HG02571 (cell line): Measurements from ENCODE around the gene GAPDH.
A peak's percentile ranks its signal among the peaks of the same experiment; 100 is the strongest.
"Not testable (repeated sequence)": the region's sequence is repeated elsewhere in the genome, so short reads cannot be mapped to it uniquely, and the experiment has no call there.

ENCODE experiments used
- ATAC-seq: cut with Tn5 transposase; IDR thresholded peaks from one replicate; pipeline ENCODE4 v1.9.1; 2021; ENCODE audit warnings: mild to moderate bottlenecking, moderate library complexity; ENCODE audit not compliant: unreplicated experiment

The GAPDH gene

DNA sequence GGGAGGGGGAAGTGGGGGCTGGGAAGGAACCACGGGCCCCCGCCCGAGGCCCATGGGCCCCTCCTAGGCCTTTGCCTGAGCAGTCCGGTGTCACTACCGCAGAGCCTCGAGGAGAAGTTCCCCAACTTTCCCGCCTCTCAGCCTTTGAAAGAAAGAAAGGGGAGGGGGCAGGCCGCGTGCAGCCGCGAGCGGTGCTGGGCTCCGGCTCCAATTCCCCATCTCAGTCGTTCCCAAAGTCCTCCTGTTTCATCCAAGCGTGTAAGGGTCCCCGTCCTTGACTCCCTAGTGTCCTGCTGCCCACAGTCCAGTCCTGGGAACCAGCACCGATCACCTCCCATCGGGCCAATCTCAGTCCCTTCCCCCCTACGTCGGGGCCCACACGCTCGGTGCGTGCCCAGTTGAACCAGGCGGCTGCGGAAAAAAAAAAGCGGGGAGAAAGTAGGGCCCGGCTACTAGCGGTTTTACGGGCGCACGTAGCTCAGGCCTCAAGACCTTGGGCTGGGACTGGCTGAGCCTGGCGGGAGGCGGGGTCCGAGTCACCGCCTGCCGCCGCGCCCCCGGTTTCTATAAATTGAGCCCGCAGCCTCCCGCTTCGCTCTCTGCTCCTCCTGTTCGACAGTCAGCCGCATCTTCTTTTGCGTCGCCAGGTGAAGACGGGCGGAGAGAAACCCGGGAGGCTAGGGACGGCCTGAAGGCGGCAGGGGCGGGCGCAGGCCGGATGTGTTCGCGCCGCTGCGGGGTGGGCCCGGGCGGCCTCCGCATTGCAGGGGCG is at the start of gene GAPDH:
GAPDH (plus strand) TSS at position 595 of the 772 bp plus-strand sequence. CDS start 316 bp downstream, outside the sequence.
- peak; percentile 58 for ATAC-seq

DNA sequence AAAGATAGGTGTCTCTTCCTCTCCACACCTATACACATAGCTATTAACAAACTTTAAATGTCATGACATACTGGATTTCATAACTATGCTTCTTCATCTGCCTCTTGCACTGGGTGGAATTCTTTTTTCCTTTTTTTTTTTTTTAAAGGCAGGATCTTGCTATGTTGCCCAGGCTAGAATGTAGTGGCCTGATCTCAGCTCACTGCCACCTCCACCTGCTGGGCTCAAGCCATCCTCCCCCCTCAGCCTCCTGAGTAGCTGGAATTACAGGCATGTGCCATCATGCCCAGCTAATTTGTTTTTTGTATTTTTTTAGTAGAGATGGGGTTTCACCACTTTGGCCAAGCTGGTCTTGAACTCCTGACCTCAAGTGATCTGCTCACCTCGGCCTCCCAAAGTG is 46.1 kb upstream of the GAPDH start:
- ATAC-seq = no peak

DNA sequence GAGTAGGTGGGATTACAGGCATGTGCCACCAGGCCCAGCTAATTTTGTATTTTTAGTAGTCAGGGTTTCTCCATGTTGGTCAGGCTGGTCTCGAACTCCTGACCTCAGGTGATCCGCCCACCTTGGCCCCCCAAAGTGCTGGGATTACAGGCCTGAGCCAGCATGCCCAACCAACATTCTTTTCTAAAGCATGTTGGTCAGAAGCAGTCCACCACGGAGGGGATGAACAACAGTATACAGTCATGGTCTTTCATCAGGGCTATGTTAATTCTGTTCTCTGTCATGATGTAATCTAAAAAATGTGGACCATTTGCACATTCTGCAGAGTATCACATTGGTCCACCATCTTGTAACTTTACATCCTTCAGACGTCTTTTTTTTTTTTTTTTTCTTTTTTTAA is 44.9 kb upstream of the GAPDH start:
- ATAC-seq = no peak

DNA sequence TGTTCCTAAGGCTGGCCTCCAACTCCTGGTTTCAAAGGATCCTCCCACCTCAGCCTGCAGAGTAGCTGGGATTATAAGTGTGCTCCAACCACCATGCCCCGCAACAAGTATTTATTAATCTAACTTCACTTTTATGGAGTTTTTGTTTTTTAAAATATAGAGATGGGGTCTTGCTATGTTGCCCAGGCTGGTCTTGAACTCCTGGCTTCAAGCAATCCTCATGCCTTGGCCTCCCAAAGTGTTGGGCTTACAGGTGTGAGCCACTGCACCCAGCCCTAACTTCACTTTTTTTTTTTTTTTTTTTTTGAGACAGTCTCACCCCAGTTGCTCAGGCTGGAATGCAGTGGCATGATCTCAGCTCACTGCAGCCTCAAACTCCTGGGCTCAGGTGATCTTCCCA is 43.6 kb upstream of the GAPDH start:
- ATAC-seq = not testable (repeated sequence)

DNA sequence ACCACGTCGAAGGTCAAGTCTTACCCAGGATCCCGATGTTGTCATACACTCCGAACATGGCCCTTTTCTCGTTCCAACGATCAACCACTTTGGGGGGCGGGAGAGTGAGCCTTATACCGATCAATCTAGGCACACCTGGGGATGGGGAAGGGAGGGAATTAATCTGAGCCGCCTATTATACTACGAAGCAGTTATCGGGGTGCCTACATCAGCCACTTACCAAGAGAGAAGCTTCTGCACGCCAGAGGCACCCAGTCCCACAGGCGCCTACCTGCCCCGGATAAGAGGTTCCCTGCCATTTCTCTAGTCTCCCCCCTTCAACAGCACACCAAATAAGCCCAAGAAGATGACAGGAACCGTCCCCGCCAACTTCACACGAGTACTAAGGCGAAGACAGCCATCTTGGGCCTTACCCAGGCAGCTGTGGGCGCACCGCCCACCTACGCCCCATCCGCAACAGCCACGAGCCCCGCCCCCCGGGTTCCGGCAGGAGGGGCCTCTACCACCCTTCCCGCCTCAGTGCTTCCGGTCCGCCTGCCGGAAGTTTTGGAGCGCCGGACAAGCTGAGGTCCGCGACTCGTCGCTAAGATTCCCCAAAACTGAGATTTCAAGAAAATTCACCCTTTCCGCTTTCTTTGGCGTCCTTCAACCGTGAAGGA is 41.4 kb upstream of the GAPDH start, which contains the start of gene MRPL51:
MRPL51 (minus strand) TSS at position 425 of the 659 bp plus-strand sequence; CDS start at position 299, 126 bp downstream.
- peak; percentile 65 for ATAC-seq

DNA sequence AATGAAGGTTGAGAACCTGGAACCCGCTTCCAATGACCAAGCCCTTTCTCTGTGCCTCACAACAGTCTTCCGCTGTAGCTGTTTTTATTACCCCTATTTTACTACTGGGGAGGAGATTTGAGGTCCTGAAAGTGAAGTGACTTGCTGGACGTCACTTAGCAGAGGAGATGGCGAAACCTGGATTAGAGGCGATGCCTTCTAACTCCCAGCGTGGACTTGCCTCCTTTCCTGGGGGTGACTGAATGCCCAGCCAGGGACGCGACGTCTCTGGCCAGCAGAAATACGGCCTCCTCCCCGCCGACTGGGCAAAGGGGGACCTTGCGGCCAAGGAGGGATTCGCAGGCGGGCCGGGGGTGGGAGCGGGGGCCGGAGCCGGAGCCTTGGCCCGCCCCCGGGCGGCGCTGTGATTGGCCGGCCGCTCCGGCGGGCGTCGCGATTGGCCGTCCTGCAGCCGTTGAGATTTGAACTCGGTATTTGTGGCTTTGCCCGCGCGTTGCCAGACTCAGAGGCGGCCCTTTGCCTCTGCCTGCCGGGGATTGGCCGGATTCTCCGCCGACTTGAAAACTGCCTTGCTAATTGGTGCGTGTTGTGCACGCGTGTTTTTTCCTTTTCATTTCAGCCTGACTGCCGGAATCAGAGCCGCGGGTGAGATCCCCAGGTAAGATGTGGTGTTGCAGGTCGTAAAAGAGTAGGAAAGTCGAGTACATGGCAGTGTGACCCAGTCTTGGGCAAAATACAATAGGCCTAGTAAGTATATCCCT is 40.6 kb upstream of the GAPDH start, which contains the start of gene NCAPD2:
NCAPD2 (plus strand) TSS at position 606 of the 761 bp plus-strand sequence. CDS start 997 bp downstream, outside the sequence.
- peak; percentile 86 for ATAC-seq

DNA sequence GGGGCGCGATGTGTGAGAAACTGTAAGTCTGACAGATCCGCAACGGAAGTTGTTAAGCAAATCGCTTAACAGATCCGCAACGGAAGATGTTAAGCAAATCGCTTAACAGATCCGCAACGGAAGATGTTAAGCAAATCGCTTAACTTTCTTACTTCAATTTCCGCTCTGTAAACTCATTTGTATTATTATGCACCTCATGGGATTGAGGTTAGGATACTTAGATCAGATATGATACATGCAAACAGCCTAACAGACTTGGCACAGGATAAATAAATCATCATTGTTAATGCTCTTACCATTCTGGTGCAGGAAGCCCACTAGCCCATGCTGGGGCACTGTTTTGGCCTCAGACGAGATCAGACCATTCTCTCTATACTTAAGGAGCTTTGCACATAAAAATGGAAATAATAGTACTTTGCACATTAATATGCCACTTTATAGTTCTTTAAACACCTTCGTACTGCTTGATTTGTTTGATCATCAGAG is 40.0 kb upstream of the GAPDH start:
- no peak for ATAC-seq

DNA sequence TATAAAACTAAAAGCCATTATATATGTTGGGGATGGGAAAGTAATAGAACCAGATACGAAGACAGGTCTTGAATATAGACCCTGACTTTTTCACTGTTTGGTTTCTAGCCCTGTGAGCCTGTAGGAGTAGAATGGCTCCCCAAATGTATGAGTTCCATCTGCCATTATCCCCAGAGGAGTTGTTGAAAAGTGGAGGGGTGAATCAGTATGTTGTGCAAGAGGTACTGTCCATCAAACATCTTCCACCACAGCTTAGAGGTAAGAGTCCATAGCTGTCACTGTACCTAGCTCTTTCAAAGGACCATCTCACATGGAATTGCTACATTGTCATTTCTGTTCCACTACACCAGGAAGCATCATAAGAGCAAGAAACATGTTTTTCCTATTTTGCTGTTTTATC is 39.3 kb upstream of the GAPDH start:
- no peak for ATAC-seq

DNA sequence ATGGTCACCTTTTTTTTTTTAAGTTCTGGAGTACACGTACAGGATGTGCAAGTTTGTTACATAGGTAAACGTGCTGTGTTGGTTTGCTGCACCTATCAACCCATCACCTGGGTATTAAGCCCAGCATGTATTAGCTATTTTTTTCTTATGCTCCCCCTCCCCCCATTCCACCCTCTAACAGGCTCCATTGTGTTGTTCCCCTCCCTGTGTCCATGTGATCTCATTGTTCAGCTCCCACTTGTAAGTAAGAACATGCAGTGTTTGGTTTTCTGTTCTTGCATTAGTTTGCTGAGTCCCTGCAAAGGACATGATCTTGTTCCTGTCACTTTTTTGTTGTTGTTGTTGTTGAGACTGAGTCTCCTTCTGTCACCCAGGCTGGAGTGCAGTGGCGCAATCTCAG is 37.0 kb upstream of the GAPDH start:
- ATAC-seq = not testable (repeated sequence)

DNA sequence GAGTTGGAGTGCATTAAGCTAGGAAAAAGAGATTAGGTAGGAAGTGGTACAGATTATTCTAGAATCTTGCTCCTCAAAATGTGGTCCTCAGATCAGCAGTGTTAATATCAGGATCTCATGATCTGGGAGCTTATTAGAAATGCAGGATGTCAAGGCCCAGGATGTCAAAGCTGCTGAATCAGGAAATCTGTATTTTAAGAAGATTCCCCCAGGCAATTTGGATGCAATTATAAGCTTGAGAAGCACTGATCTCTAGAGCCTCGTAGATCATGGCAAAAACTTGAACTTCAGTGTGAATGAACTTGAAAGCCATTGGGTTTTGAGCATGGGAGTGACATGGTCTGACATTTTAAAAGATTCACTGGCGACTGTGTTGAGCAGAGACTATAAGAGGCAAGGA is 33.9 kb upstream of the GAPDH start:
- ATAC-seq = no peak

DNA sequence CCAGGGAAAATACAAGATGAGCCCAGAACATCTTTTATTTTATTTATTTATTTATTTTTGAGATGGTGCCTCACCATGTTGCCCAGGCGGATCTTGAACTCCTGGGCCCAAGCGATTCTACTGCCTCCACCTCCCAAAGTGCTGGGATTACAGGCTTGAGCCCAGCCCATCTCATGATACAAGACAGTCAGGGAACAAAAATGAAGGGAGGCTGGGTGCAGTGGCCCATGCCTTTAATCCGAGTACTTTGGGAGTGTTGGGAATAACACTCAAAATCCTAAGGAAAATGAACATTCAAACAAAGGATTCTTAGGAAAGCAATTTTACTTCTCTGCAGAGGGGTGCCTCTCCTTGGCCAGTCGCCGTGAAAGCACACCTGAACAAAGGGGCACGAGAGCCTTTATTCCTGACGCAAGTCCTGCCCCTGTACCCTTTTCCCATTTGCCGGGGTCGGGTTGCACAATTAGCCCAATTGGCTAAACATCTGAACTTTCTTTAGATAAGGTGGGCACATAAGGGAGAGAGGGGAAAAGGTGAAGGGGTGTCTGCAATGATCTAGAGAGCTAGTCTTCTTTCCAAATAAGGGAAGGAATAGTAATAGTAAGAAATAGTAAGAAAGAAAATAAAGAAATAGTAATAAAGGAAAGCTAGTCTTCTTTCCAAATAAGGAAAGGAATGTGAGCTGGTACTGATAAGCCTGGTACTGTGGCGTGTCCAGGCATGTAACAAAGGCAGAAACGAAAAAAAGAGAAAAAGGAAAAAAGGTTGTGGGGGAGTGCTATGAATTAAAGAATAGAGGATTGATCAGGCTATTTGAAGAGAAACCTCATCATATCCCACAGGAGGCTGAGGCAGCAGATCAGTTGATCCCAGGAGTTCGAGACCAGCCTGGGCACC is 27.0 kb upstream of the GAPDH start:
- ATAC-seq = no peak

DNA sequence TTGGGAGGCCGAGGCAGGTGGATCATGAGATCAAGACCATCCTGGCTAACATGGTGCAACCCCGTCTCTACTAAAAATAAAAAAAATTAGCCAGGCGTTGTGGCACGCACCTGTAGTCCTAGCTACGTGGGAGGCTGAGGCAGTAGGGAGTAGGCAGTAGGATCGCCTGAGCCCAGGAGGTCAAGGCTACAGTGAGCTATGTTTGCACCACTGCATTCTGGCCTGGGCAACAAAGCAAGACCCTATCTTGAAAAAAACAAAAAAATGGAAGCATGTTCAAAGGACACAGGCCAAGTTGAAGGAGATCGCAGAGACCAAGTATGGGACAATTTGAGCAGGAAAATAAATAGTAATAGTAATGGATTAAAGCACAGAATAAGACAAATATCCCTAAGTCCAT is 26.2 kb upstream of the GAPDH start:
- no peak for ATAC-seq

DNA sequence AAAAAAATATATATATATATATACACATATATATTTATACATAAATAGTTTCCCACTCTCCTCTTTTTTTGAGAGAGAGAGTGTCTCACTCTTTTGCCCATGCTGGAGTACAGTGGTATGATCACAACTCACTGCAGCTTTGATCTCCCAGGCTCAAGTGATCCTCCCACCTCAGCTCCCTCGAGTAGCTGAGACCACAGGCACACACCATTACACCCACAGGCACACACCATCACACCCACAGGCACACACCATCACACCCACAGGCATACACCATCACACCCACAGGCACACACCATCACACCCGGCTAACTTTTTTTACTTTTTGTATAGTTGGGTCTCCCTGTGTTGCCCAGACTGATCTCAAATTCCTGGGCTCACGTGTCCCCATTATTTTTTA is 14.1 kb upstream of the GAPDH start:
- no peak for ATAC-seq

DNA sequence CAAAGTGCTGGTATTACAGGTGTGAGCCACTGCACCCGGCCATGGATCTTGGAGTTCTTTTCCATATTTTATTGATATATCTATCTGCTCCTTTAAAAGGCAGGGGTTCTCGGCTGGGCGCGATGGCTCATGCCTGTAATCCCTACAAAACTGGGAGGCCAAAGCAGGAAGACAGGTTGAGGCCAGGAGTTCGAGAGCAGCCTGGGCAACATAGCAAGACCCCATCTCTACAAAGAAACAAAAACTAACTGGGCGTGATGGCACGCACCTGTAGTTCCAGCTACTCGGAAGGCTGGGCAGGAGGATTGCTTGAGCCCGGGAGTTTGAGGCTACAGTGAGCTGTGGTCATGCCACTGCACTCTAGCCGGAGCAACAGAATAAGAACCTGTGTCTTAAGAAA is 12.1 kb upstream of the GAPDH start:
- no peak for ATAC-seq

DNA sequence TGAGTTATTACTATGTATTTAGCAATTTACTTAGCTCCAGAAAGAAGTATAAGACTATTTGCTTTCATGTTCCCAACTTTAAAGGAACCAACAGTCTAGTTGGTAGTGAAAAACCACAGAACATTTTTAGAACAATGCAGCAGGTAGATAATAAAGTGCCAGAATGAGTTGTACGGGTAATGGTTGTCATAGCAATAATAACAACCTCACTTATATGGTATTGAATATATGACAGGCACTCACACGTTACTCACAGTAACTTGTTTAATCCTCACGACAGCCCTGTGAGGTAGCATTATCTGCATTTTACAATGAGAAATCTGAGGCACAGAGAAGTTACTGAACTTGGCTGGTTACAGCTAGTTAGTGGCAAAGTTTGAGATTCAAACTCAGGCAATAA is 10.6 kb upstream of the GAPDH start:
- no peak for ATAC-seq

DNA sequence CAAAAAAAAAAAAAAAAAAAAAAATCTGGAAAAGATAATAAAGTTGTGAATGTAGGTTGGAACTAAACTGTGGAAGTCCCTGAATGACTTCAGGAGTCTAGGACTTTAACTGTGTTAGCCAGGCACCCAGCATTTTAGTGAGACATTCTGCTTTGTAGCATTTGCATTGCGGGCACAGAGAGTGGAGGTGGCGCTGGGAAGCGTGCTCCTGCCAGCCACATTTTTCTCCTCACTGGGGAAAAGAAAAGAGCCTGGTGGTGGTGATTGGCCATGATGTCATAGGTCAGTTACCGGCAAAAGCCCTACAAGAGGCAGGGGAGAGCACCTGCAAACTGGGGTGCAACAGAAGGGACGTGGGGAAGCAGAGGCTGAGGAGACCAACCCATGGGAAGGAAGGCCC is 9.7 kb upstream of the GAPDH start:
- no peak for ATAC-seq

DNA sequence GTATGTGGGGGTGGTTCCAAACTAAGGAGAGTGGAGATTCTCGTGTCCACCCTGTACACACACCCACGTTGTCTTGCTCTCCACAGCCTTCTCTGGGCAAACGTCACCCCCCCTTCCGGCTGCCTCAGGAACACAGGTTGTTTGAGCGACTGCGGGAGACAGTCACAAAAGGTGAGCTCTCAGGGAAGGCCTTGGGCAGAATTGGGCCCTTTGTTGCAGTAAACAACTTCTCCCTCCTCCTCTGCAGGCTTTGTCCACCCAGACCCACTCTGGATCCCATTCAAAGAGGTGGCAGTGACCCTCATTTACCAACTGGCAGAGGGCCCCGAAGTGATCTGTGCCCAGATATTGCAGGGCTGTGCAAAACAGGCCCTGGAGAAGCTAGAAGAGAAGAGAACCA is 8.1 kb upstream of the GAPDH start:
- no peak for ATAC-seq

DNA sequence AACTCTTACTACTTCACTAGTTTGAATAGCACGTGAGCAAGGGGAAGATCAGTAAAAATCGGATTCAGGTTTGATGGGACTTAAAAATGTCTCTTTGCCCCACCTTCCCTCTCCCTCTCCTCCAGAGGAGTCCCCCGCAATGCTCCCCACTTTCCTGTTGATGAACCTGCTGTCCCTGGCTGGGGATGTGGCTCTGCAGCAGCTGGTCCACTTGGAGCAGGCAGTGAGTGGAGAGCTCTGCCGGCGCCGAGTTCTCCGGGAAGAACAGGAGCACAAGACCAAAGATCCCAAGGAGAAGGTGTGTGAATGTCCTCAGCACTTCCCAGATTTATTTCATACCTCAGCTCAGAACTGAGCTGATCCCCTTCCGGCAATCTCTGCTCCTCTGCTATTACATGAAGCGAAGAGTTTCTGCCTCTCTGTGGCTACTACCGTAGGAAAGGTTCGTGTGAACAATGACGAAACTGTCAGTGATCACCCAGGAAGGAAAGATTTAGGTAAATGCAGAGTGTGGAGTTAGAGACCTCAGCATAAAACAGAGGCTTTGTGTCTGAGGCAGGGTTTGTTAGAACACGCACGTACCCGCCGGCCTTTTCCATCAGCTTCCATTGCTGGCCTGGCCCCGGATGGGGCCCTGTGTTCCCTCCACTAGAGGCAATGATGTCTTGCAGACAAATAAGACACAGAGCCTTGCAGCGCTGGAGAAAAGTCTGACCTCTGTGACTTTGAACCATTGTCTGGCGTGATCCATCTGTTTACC is 7.4 kb upstream of the GAPDH start:
- no peak for ATAC-seq

DNA sequence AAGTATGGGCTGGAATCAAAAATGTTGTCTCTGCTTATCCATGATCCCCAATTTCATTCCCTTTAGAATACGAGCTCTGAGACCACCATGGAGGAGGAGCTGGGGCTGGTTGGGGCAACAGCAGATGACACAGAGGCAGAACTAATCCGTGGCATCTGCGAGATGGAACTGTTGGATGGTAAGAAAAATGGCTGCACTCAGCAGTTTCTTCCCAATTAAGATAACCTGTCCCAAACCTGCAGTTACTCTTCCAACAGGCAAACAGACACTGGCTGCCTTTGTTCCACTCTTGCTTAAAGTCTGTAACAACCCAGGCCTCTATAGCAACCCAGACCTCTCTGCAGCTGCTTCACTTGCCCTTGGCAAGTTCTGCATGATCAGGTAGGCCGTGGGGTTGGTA is 6.6 kb upstream of the GAPDH start:
- no peak for ATAC-seq
